ENCODE measurements around the gene HNRNPAB.
"Not testable (repeated sequence)": the region's sequence is repeated elsewhere in the genome, so short reads cannot be mapped to it uniquely, and the experiment has no call there.

HNRNPAB gene

DNA sequence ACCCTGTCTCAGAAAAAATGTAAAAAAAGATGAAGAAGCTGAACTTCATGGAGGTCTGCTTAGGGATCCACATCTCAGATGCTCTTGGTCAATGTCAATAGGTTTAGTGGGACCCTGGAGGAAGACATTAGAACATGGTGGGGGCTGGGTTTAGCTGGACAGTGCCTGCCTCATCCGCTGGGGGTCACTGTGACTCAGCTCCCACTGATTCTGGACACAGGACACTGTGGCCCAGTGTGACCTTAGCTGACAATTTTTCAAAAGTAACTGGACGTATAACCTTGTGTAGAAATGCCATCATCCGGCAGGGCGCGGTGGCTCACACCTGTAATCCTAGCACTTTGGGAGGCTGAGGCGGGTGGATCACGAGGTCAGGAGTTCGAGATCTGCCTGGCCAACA is 7.3 kb upstream of the HNRNPAB start:
- no peak for DNase-seq (ENCODE audit: low read depth)

DNA sequence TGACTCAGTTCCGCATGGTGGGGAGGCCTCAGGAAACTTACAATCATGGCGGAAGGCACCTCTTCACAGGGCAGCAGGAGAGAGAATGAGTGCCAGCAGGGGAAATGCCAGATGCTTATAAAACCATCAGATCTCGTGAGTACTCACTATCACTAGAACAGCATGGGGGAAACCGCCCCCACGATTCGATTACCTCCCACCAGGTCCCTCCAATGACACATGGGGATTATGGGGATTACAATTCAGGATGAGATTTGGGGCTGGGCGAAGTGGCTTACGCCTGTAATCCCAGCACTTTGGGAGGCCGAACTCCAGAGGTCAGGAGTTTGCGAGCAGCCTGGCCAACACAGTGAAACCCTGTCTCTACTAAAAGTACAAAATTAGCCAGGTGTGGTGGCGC is 6.2 kb upstream of the HNRNPAB start:
- DNase-seq (ENCODE audit: low read depth) = not testable (repeated sequence)

DNA sequence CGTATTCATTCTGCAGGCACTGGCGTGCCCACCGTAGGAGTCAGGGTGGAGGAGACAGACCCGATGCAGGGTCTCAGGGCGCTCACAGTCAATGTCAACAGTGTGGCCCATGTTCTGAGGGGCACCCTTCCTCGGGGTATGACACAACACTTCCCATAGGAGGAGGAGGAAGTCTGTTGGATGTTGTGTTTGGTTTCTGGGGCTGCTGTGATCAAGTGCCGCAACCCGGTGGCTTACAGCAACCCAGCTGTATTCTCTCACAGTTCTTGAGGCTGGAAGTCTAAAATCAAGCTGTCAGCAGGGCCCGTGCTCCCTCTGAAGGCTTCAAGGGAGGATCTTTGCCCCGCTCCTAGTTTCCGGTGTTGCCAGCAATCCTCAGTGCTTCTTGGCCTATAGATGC is 5.6 kb upstream of the HNRNPAB start:
- no peak for DNase-seq (ENCODE audit: low read depth)

DNA sequence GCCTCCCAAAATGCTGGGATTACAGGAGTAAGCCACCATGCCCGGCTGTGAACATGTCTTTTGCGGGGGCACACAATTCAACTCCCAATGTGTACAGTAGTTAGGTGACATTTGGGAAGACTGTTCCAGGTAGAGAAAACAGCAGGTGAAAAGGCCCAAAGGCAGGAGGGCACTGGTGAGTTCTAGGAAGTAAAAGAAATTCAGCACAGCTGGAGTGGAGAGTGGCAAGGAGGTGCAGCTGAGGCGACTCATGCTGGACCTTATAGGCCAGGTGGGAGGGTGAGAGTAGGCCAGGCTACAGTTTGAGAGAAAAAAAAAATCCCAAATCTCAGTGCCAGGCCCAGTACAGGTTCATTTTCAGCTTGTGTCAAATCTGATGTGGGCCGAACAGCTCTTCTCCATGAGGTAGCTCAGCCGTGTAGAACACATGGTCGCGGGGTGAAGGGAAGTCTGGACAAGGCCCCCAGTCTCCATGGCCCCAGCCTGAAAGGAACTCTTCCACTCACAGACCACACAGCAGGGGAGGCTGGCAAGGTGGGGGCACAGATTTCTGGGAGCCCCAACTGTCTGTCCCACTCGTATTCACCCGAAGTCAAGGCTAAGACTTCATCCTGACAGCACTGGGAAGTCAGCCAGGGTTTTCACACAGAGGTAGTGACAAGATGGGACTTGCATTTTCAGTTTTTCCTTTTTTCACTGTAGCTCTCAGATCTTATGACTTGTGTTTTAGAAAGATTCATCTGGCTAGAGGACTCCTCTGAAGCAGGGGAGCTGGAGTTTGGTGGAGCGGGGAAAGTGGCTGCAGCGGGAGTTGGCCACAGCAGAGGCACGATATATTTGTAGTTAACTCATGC is 4.5 kb upstream of the HNRNPAB start:
- no peak for DNase-seq (ENCODE audit: low read depth)

DNA sequence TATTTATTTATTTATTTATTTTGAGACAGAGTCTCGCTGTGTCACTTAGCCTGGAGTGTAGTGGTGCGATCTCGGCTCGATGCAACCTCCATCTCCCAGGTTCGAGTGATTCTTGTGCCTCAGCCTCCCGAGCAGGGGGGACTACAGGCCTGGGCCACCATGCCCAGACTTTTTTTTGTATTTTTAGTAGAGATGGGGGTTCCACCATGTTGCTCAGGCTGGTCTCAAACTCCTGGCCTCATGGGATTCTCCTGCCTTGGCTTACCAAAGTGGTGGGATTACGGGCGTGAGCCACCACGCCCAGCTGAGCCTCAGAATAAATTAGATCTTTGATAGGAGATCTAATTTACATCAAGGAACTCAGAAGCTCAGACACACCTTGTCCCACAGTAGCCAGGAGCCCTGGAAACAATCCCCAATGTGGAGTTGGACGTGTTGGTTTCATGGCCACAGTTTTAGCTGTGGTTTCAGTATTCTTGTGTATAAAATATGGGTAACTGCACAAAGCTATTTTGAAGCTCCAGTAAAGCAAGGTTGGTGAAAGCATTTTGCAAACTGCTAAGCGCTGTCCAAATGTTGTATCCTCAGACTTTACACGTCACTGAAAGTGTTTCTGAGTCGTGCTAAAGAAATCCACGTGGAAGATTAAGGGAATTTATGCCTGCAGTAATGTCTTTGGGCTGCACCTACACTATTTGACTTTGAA is 3.0 kb upstream of the HNRNPAB start:
- no peak for DNase-seq (ENCODE audit: low read depth)

DNA sequence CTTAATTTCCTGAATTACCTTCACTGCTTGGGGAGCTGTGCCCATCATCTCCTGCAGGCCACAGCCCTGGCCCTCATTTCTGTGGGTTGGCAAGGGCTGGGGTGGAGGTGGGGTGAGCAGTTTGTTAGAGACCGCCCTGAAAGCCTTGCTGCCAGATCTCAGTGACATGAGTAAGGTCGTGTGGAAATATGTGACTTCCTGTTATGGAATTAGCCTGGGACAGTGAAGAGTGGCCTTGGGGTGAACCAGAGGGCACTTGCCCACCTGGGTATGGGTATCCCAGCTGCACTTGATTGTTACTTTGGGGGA is 2.5 kb upstream of the HNRNPAB start:
- no peak for DNase-seq (ENCODE audit: low read depth)

DNA sequence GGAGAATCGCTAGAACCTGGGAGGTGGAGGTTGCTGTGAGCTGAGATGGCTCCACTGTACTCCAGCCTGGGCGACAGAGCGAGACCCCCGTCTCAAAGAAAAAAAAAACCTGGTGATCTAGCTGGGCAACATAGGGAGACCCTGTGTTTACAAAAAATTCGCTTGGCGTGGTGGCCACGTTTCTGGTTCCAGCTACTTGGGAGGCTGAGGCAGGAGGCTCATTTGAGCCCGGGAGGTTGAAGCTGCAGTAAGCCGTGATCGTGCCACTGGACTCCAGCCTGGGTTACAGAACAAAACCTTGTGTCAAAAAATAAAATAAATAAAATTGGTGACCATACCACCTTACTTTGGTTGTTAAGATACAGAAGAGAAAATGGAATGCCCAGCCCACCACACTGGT is 1.8 kb upstream of the HNRNPAB start:
- no peak for DNase-seq (ENCODE audit: low read depth)

DNA sequence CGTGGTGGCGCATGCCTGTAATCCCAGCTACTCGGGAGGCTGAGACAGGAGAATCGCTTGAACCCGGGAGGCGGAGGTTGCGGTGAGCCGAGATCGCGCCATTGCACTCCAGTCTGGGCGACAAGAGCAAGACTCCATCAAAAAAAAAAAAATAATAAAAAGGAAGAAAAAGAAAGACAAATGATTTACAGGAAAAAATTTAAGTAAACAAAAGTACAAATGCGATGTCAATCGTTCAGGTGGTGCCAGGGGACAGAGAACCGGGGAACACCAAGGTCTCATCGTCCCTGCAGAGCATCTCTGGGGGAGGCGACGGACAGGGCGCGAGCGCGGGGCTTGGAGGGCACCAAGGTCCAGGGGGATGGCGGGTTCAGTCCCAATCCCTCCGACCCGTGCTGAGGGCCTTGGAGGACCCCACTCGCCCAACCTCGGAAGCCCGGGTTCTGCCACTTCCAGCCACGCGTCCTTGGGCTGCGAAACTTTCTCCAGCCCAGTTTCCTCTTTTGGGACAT is 607 bp upstream of the HNRNPAB start:
- DNase-seq (ENCODE audit: low read depth) = no peak

DNA sequence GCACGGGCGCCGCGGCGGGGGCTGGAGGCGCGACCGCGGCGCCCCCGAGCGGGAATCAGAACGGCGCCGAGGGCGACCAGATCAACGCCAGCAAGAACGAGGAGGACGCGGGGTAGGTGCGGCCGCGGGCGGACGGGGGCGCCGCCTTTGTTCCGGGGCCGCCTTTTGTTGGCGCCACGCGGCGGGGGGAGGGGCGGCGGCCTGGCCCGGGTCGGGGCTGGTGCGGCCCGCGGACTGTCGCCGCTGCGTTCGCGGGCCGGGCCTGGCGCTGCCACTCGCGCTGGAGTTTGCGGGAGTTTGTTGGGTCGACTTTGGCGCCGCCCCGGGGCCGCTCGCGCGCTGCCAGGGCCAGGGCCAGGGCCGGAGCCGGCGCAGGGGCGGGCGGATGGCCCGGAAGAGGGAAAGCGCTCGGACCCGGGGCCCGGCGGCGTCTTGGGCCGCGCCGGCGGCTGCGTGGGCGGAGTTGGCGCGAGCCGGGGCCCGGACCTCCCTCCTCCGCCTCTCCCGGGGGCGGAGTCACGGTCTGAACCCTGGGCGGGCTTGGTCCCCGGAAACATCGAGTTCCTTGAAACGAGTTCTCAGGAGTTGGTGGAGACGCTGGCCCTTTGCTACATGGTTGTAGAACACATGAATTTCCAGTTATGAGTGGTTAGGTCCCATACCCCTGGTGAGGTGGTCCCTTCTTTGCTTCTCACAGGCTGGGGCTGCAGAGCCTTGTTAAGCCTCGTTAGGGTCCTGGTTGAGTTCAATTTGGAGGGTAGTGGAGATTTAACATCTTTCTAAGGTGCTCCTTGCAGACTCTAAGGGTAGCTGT is 809 bp downstream of the HNRNPAB start:
- no peak for DNase-seq (ENCODE audit: low read depth)

DNA sequence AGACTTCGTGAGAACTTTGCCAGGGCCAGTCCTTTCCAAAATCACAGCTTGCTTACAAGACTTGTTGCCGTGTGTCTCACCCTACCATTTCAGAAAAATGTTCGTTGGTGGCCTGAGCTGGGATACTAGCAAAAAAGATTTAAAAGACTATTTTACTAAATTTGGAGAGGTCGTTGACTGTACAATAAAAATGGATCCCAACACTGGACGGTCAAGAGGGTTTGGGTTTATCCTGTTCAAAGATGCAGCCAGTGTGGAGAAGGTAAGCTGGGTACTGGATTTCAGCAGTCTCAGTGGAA is 1.4 kb downstream of the HNRNPAB start:
- no peak for DNase-seq (ENCODE audit: low read depth)

DNA sequence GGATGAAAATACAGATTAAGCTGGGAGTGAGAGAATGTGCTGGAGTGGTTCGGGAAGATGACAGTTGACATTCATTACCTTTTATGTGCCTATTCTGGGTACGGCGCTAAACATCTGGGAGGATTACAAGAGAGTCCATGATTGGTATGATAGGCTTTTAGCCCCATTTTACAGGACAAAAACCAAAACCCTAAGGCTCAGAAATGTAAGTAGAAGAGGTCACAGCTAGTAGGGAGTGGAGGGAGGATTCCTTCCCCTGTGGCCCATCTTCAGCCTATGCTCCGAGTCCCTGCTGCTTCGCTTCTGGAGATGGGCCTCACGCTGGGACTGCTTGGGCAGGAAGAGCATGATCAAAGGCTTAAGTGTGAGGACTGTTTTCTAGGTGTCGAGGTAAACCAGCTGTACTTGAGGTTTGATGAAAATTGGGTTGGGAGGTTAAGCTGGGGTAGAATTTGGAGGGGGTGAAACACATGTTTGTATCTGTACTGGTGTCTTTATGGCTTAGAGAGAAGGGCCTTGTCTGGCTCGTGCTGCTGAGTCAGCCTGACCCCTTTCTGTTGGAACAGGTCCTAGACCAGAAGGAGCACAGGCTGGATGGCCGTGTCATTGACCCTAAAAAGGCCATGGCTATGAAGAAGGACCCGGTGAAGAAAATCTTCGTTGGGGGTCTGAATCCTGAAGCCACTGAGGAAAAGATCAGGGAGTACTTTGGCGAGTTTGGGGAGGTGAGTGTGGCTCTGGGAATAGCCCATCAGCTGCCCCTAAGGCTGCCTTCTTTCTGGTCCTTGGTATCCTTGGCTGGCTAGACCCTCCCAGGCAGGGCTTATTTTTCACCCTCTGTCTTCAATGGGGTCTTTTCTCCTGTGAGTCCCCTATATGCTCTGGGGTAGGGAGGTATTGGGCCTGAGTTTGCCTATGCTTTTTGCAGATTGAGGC is 2.1 kb downstream of the HNRNPAB start:
- DNase-seq (ENCODE audit: low read depth) = no peak

DNA sequence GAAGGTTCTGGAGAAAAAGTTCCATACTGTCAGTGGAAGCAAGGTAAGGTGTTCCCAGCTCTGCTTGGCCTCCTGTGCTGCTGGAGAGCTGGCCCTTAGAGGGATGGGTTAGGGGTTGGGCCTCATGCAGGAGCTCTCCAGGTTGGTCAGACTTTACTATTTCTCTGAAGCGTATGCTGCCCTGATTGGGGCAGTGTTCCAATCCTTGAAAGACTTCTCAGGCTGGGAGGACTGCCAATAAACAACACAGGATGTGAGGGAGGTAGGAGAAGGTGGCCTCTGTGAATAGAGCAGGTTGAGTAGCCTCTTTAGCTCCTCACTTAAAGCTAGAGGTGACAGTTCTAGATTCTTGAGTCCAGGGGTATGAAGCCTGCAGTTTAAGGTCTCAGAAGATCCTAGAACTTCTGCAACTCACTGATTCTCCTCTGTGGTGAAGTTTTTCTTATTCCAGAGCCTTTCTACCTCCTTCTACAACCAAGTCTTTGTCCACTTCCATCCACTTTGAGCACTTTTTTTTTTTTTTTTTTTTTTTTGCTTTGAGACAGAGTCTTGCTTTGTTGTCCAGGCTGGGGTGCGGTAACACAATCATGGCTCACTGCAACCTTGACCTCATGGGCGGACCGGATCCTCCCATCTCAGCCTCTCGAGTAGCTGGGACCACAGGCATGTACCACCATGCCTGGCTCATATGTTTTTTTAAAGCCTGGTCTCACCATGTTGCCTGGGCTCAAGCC is 3.0 kb downstream of the HNRNPAB start:
- DNase-seq (ENCODE audit: low read depth) = no peak

DNA sequence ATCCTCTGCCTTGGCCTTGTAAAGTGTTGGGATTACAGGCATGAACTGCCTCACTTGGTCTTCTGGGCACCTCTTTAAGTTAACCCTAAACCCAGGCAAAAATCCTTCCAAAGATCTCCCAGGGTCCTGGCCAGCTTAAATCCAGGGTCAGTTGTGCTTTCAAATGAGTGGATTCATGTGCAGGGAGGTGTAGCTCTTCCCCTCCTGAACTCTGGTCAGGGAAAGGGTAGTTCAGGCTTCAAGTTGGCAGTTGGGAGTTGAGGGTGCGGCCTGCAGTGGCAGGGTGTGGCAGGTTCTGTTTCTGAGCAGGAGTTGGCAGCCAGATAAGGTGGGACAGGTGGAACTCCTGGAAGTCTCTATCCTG is 3.6 kb downstream of the HNRNPAB start:
- no peak for DNase-seq (ENCODE audit: low read depth)

DNA sequence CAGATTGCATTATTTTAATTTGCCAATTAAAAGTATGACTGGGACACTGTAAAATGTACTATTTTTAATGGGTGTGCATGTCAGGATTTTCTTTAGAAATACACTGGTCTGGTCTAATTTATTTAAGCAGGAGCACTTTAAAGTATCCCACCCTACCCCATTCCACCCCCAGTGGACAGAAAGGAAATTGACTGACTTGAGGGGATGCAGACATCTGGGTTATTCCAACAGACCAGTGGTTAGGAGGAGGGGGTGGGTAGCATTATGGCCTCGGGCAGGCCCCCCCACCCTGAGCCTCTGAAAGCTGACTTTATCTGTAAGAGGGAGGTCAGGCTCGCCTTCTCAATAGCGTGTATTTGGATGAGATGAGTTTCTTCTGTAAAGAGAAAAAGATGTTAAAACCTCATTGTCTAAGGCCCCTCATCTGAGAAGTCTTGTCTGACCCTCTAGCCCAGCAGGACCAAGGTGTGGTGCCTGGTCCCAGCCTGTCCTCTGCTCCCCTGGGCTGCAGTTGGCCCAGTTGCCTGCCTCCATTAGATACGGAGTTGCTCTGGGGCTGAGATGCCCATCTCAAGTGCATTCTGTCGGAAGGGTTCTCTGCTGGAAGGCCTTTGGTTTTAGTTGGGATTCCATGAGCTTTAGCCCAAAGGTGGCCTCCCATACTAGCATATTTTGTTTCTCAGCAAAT is 4.4 kb downstream of the HNRNPAB start:
- no peak for DNase-seq (ENCODE audit: low read depth)

DNA sequence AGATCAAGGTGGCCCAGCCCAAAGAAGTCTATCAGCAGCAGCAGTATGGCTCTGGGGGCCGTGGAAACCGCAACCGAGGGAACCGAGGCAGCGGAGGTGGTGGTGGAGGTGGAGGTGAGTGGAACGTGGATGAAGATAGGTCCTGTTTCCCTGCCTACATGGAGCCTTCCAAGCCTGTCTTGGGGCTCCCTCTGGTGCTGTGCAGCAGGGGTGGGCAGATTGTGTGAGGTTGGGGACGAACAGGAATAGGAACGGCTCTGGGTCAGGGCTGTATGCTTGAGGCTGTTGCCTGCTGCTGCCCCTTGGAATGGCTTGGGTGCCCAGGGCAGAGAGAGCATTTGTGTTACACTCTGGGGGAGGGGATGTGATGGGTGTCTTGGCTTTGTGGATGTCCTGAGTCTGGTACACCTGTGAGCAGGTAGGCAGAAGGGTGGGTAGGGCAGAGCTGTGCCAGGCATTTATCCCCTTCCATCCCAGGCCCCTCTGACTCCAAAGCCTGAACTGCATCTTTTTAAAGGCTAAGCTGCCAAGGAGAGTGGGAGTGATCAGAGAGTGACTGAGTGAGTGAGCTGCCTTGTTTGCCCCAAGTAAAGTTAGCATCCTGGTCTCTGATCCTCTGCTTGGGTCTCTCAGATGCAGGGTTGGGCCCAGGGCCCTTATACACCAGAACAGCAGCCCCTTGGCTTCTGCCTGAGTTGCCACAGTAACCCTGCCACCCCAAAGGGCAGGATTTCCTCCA is 5.2 kb downstream of the HNRNPAB start:
- DNase-seq (ENCODE audit: low read depth) = no peak

DNA sequence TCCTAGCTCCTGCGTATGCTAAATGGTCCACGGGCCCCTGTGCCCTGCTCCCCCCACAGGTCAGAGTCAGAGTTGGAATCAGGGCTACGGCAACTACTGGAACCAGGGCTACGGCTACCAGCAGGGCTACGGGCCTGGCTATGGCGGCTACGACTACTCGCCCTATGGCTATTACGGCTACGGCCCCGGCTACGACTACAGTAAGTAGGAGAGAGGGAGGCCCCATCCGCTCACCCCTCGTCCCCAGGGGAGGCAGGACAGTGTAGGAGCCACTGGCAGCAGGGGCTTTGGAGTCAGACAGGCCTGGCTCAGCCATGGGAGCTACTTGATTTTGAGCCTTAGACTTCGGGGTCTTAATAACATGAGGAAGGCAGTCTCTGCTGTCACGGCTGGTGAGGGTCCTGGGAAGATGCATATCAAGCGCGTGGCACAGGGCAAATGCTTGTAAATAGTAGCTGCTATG is 5.8 kb downstream of the HNRNPAB start:
- no peak for DNase-seq (ENCODE audit: low read depth)

DNA sequence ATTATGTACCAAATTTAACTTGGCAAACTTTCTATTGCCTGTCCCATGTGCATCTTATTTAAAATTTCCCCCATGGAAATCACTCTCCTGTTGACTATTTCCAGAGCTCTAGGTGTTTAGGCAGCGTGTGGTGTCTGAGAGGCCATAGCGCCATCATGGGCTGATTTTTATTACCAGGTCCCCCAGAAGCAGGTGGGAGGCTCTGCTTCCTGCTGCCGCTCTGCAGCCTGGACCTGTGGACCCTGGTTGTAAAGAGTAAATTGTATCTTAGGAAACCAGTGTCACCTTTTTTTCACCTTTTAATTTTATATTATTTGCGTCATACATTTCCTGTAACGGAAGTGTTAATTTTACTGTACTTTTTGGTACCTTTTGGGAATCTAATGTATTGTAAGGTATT is 6.4 kb downstream of the HNRNPAB start:
- no peak for DNase-seq (ENCODE audit: low read depth)

DNA sequence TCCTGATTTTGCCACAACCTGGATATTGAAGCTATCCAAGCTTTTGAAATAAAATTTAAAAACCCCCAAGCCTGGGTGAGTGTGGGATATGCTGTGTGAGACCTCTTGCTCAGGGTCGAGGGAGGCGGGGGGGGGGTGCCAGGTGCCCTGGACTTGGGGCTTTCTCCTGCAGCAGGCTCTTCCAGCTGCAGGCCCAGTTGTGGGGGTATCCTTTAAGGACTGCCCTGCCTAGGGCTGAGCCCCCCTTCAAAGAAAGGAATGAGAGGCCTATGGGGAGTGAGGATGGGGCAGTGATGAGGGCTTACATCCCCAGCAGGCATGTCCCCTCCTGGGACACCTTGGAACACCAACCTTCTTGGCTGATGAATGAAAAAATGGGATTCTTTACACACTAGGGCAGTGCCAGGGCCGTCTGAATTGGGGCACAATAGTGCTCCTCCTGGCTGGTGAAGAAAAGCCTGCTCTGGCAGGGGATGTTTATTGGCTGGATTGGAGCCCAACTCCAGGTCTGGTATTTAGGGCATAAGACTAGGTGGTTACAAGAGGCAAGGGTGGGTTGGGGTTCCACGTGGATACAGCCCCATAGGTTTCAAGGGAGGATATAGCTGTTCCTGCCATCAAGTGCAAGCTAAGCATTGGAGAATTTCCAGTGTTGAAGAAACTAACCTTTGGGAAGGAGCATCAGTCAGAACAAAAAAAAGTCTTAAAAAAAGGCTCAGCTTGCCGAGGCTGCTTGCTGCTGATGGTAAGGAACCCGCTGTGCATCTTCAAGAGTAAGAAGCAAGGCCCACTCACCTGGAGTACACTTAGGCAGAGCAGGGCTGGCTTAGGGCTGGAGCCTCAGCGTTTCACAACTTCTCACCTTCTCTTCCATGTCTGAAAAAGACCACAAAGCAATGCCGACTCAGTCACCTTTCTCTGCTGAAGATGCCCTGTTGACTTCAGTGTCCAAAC is 7.0 kb downstream of the HNRNPAB start:
- no peak for DNase-seq (ENCODE audit: low read depth)
